Ascending aorta (tissue), 2 donors: ENCODE measurements around the gene JAG1. TPM values are rescaled to one million over a fixed set of nuclear protein-coding genes. Genes with fewer than 3 reads are reported as not detected.
A peak's percentile ranks its signal among the peaks of the same experiment; 100 is the strongest.

ENCODE experiments used
- DNase-seq, 2 donors: peaks; one replicate each; pipeline ENCODE4 v3.0.0-alpha.2; 2019; ENCODE audit warnings: low spot score in 2 of 2
- H3K27ac ChIP-seq, 2 donors: fragments of 200-600 bp; sonication (generic); one replicate each; pipeline ENCODE4 v1.5.1; 2016 to 2017; ENCODE audit warnings: mild to moderate bottlenecking in 1 of 2
- H3K27me3 ChIP-seq: fragments of 200-600 bp; sonication (generic); one replicate; pipeline ENCODE4 v1.5.1; 2017
- H3K36me3 ChIP-seq, 2 donors: fragments of 200-600 bp; sonication (generic); one replicate each; pipeline ENCODE4 v1.5.1; 2016
- H3K4me1 ChIP-seq, 2 donors: fragments of 200-600 bp; sonication (generic); one replicate each; pipeline ENCODE4 v1.5.1; 2016 to 2017; ENCODE audit warnings: mild to moderate bottlenecking in 1 of 2
- H3K4me3 ChIP-seq, 2 donors: fragments of 200-600 bp; sonication (generic); one replicate each; pipeline ENCODE4 v1.5.1; 2016 to 2017; ENCODE audit warnings: mild to moderate bottlenecking in 1 of 2
- H3K9me3 ChIP-seq, 2 donors: fragments of 200-600 bp; sonication (generic); one replicate each; pipeline ENCODE4 v1.5.1; 2016
- CTCF ChIP-seq, 3 experiments: fragments of 200-600 bp in 2 of 3; fragments of 450-650 bp in 1 of 3; sonication (generic) in 2 of 3; IDR thresholded peaks; one replicate each; pipeline ENCODE4 v1.5.1; 2016 to 2019; ENCODE audit warnings: antibody characterized with exemption in 3 of 3, mild to moderate bottlenecking in 1 of 3, moderate library complexity in 1 of 3
- intact Hi-C: fragments of 100-400 bp; cut with DNase I; formaldehyde crosslinking; loops from one replicate; pipeline ENCODE4 v1.15.1; 2023
- total RNA-seq: library from RNA; depleted of rRNA; stranded (reverse); fragments of >200 nt; gene quantifications from one replicate; pipeline ENCODE4 v1.1.0, GENCODE V29; 2016

Gene JAG1
- total RNA-seq, 1 donor from 2014 or later: 101 TPM

- Histone ChIP-seq H3K9me3 (no peaks in the 10 kb centered on the region), H3K4me1 (peaks cover 23 to 83% of the 10 kb centered on the region in 2 donors), H3K36me3 (peaks cover 50 to 86% of the 10 kb centered on the region in 2 donors), H3K4me3 (no peak overlapping the region), H3K27me3 (no peaks in the 10 kb centered on the region), H3K27ac (peak overlapping the region; percentile 93 to 100)
- no peak for DNase-seq
- intact Hi-C loops: loop anchor here (2.0 to 10.0 kb wide), 2 partner anchors 17 to 435 kb away; partner anchors contain the start of gene SNAP25
- no peak for TF ChIP-seq CTCF (IDR thresholded peaks at IDR 0.05)
Observed at GRCh38 chr20:10649797-10650160, 24.0 kb downstream of the JAG1 start.

DNA sequence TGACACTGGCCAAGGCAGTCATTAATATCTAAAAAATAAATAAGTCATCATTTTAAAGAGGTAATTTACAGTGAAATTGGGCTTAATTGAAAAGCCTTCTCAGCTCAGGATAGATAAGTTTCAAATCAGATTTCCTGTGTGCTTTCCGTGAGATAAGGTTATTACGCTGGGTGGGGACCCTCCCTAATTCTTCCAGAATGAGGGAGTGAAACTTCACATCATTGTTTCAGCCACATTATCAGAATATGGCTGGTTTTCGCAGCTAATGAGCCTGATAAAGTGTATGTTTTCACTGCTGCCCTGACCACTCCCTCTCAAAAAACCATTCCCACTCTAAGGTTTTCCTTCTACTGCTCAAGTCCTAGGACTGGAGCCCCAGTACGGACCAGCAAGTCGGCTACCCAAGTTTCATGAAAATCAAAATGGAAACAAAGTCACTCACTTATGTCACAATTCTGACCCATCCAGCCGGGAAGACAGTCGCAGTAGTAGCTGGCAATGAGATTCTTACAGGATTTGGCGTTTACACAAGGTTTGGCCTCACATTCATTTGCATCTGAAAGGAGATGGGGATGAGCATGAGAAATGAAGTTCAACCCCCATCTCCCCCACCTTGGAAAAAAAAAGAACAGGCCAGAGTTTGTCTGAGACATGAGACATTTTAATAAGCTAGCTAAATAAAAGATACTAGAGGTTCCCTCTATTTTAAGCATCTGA lies 24.6 kb downstream of the JAG1 start:
- no peaks in the 10 kb centered on the region for H3K9me3 ChIP-seq
- no peak for DNase-seq
- H3K4me1 ChIP-seq: peaks cover 23 to 78% of the 10 kb centered on the region in 2 donors
- H3K27me3 ChIP-seq: no peaks in the 10 kb centered on the region
- H3K27ac ChIP-seq: peak overlapping the region; percentile 93 to 100
- H3K4me3 ChIP-seq: no peak overlapping the region
- TF ChIP-seq CTCF (IDR thresholded peaks at IDR 0.05): no peak
- intact Hi-C loops: loop anchor here (10.0 kb wide), 1 partner anchor 434 kb away; the partner anchor contains the start of gene SNAP25
- H3K36me3 ChIP-seq: peaks cover 56 to 87% of the 10 kb centered on the region in 2 donors

DNA sequence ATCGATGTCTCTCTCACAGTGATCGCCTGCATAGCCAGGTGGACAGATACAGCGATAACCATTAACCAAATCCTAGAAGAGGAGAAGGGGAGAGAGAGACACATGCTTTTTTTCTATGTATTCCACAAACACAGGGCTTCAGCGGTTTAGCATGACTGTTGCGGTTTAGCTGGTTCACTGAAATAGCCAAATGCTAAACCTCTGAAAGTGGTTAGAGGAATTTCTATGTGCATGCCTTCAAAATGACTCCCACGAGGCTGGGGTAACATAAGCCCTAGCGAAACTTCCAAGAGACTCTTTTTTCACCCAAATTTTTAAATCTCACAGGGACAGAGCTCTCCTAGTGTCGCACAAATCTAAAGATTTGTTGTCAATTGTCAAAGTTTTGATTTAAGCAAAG lies 25.1 kb downstream of the JAG1 start:
- TF ChIP-seq CTCF (IDR thresholded peaks at IDR 0.05): no peak
- no peak for DNase-seq
- Histone ChIP-seq H3K27me3 (no peaks in the 10 kb centered on the region), H3K36me3 (peaks cover 59 to 91% of the 10 kb centered on the region in 2 donors), H3K9me3 (no peaks in the 10 kb centered on the region), H3K4me3 (no peak overlapping the region), H3K27ac (peak overlapping the region; percentile 93 to 100), H3K4me1 (peaks cover 23 to 74% of the 10 kb centered on the region in 2 donors)
- intact Hi-C loops: loop anchor here (10.0 kb wide), 1 partner anchor 434 kb away; the partner anchor contains the start of gene SNAP25

DNA sequence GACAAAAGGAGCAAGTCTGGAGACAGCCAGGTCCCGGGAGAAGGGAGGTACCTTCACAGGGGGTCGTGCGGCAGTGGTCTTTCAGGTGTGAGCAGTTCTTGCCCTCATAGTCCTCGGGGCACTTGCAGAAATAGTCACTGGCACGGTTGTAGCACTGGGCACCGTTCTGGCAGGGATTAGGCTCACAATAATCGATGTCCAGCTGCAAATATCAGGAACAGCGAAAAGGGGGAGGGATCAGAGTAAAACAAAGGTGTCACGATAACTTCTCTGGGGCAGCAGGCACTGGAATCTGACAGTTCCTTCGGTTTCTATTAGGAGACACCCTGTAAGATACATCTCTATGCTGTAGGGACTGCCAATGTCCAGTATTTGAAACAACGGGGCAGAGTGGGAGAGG lies 25.9 kb downstream of the JAG1 start:
- H3K4me1 ChIP-seq: peaks cover 18 to 66% of the 10 kb centered on the region in 2 donors
- peak overlapping the region; percentile 93 to 100 for H3K27ac ChIP-seq
- H3K4me3 ChIP-seq: no peak overlapping the region
- TF ChIP-seq CTCF (IDR thresholded peaks at IDR 0.05): no peak
- peaks cover 64 to 98% of the 10 kb centered on the region in 2 donors for H3K36me3 ChIP-seq
- intact Hi-C loops: loop anchor here (10.0 kb wide), 1 partner anchor 433 kb away; the partner anchor contains the start of gene SNAP25
- H3K27me3 ChIP-seq: no peaks in the 10 kb centered on the region
- no peaks in the 10 kb centered on the region for H3K9me3 ChIP-seq
- no peak for DNase-seq

DNA sequence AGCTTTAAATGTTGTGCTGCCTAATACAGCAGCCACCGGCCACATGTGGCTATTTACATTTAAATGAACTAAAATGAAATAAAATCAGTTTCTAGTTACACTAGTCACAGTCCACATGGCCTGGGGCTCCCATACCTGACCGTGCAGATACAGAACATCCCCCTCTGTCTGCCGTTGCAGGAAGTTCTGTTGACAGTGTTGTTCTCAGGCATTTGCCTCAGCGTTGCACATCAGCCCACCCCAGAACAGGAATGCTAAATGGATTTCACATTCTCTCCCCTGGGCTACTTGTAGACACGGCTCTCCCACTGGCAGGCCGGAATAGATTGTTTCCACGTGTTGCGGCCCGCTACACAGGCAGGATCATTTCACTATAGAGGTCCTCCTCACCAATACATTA lies 26.3 kb downstream of the JAG1 start:
- Histone ChIP-seq H3K4me3 (no peak overlapping the region), H3K27ac (peak overlapping the region; percentile 93 to 100), H3K36me3 (peaks cover 67 to 100% of the 10 kb centered on the region in 2 donors), H3K9me3 (no peaks in the 10 kb centered on the region), H3K4me1 (peaks cover 18 to 63% of the 10 kb centered on the region in 2 donors), H3K27me3 (no peaks in the 10 kb centered on the region)
- intact Hi-C loops: loop anchor here (10.0 kb wide), 1 partner anchor 433 kb away; the partner anchor contains the start of gene SNAP25
- DNase-seq: no peak
- TF ChIP-seq CTCF (IDR thresholded peaks at IDR 0.05): peak; percentile 23 to 53 (median 29)
